HG03469 (cell line): Measurements from ENCODE around the gene SDC3.

Source experiments
- ATAC-seq: cut with Tn5 transposase; IDR thresholded peaks from one replicate; pipeline ENCODE4 v1.9.1; 2021; ENCODE audit warnings: mild to moderate bottlenecking, moderate library complexity, moderate number of reproducible peaks; ENCODE audit not compliant: unreplicated experiment

SDC3 gene

DNA sequence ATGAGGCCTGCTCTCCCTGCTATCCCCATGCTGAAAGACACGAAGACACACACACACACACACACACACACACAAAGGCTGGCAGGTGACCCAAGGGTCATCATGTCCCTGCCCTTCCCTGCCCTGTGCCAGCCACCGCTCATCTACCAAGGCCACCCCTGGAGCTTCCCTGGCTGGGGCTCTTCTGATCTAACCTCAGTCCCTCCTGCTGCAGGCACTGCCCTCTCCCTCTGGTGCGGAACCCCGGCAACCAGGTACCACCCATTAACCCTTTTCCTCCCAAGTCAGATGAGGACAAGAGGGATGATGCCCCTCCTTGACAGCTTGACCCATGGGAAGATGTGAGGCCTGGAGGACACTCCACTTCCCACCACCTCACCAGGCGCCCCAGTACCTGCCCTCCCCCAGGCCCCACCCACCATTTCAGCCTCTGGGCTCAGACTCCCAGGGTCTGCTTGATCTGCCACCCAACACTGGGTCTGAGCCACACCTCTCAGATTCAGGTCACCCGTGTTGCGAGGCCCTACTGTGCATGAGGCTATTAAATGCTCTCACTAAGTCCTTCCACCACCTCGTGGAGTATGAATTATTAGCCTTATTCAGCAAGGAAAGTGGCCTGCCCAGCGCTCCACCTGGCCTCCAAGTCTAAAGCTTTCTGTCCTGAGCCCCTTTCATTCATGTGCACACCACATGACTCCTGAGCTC lies 2.5 kb downstream of the SDC3 start:
- ATAC-seq: no peak

DNA sequence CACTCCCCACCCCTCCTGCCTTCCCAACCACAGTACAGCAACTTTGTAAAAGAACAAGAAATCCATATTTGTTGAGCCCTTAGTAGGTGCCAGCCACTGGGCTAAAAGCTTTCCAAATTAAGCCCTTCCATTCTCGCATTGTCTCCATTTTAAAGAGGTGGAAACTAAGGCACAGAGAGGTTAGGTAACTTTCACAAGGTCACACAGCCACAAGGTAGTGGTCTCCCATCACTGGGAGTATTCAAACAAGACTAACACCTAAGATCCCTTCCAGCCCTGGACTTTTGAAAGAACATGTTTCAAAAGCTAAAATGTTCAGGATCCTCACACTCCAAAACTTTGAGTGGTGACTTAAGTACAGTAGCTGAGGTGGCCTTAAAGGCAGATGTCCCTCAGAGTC lies 3.2 kb downstream of the SDC3 start:
- no peak for ATAC-seq

DNA sequence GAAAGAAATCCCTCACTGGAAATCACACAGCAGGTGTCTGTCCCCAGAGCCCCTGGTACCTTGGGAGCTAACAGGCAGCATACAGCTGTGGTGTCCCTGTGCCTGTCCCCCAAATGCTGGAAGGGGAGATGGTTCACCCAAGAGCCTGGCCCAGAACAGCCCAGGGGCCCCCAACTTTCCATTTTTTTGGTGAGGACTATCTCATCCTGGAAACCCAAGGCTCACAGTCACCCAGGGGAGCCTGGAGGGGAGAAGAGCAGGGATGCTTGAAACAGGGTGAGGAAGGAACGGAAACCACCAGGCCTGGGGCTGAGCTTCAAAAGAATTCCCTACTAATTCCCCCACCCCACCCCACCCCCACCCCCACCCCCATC lies 3.6 kb downstream of the SDC3 start:
- no peak for ATAC-seq

DNA sequence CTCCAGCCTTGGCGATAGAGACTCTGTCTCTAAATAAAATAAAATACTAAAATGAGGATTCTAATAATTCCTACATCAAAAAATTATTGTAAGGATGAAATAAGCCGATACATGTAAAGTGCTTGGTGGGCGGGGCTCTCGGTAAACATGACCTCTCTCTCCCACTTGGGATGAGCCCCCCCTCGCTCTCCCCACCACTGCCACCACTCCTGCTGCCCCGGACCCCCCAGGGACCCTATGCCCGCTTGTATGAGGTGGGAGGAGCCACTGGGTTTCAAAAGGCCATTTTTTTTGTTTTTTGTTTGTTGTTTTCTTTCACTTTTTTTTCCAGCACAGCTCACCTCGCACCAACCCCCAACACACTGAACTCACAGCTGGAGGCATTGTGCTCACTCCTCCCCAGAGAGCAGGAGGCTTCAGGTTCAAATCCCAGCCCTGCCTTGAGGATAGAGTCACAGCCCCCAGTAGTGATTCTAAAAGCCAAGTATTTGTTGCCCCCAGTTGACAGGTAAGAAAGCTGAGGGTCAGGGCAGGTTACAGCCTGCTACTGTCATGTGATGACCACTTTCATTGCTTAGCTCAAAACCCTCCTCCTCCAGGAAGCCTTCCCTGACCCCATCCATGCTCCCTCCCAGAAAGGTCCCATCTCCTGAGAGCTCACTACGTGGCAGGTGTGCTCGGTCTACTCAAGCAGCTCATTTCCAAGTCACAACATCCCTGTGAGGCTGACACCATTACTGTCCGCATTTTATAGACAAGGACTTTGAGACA lies 4.2 kb downstream of the SDC3 start:
- ATAC-seq: no peak

DNA sequence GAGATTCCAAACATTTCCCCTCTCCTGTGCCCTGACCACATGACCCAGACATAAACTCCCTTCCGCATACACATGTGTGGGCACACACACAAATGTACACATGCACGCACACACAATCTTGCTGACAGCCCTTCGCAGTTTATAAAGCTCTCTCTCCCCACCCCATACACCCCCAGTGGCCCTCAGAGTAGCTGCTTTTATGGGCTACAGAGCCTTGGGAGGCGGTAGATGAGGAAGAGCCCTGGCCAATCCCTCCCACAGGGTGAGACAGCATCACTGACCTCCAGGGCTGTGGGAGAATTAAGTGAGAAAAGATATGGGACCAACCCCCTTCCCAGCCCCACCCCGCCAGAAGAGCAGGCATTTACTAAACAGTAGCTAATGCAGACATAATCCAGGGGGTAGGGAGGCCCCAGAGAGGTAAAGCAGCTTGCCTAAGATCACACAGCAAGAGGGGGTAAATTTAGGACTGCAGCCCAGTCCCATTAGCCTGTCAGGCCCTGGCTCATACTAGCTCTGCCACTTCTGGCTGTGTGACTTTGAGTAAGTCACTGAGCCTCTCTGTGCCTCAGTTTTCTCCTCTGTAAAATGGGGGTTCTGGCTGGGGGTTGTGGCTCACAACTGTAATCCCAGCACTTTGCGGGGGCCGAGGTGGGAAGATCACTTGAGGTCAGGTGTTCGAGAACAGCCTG lies 5.1 kb downstream of the SDC3 start:
- ATAC-seq: no peak

DNA sequence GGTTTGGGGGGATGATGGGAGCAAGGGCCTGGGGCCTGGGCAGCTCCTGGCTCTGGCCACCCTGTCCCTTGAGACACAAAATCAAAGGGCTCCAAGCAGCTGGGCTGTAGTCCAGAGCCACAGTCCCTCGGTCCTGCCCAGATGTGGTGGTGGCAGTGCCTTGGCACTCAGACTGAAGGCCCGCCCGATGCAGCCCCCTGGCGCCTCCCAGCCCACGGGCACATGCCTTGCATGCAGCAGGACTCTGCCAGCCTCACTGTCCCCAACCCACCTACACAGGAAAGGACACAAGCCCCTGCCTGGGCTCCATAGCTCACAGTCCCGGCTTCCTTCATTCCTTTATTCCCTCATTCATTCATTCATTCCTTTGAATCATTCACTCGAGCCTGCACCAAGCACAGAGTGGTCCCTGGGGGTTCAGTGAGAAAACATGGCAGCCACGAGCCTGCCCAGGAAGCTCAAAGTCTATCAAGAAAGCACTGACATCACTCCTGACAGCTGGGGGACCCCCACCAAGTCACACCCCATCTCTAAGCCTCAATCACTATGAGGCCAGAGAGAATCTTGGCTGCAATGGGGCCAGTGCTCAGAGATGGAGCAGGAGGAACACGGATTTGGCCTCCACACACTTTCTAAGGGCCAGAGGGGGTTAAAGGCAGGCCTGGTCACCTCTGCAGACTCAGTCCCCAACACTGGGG lies 5.8 kb downstream of the SDC3 start:
- ATAC-seq: no peak

DNA sequence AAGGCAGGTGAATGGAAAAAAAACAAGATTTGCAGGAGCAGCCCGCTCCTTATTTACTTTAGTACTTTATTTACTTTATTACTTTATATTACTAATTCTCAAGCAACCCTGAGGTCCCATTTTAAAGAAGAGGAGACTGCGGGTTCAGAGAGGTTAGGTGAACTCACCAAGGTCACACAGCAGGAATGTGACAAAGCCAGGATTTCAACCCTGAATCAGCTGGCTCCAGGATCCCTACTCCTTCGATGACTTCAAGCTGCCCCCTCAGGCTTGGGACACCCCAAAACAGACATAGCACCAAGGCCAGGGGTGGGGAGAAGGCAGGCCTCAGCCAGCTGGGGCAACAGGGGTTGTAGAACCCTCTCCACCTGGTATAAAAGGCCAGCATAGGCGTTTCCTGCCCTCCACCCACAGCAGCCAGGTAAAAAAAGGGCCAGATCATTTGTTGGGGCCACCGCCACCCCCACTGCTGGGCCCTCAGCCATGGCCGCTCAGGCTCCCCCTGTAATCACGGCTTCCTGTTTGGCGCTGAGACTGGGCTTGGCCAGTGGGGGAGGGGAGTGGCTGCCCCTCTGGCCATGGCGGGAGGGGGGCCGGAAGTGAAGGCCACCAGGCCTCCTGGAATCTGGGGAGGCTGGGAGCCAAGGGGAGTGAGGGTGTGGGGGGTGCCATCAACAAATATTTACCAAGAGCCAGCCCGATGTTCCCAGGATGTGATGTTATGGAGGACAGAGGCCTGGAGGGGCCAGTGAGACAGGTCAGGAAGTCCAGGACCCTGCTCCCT lies 6.6 kb downstream of the SDC3 start:
- ATAC-seq: no peak

DNA sequence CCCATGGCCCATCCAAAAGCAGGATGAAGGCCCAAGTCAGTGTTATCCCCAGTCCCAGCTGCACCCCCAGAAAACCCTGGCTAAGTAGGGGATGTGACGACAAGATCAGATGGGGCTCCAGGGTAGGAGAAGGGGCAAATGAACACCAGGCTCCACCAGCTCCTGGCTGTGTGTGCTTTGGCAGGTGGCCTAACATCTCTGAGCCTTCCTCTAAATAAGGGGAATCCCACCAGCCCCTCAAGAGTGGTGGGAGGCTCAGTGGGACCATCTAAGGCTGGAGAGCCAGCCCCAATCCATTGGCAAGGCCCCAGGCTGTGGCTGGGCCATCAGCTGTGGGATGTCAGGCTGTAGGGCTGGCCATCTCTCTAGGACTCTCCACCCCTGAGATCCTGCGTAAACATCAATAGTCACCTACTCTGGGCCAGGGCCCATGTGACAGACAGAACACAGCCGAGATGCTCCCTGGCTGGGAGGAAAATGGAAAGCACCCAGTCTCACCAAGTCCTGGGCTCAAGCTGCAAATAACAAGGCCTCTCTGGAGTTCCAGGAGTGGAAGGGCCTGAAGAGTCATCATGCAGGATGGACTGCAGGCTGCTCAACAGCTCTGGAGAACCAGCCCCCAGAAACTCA lies 7.5 kb downstream of the SDC3 start:
- no peak for ATAC-seq

DNA sequence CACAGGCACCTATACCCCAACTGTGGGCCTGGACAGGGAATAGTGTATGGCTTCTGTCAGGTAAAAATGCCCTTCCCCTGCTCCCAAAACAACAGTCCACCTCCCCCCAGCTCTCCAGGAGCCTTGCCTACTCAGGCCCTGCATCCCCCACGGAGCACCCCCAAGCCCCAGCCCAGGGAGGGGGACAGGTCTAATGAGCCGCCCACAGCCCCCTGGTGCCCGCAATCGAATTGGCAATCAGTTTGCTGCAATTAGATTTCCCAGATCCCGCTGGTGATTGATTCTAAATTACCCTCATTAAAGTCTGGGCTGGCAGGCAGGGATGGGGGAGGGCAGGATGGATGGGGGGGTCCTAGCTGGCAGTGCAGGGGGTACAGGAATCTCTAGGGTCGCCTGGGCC lies 8.1 kb downstream of the SDC3 start:
- ATAC-seq: no peak

DNA sequence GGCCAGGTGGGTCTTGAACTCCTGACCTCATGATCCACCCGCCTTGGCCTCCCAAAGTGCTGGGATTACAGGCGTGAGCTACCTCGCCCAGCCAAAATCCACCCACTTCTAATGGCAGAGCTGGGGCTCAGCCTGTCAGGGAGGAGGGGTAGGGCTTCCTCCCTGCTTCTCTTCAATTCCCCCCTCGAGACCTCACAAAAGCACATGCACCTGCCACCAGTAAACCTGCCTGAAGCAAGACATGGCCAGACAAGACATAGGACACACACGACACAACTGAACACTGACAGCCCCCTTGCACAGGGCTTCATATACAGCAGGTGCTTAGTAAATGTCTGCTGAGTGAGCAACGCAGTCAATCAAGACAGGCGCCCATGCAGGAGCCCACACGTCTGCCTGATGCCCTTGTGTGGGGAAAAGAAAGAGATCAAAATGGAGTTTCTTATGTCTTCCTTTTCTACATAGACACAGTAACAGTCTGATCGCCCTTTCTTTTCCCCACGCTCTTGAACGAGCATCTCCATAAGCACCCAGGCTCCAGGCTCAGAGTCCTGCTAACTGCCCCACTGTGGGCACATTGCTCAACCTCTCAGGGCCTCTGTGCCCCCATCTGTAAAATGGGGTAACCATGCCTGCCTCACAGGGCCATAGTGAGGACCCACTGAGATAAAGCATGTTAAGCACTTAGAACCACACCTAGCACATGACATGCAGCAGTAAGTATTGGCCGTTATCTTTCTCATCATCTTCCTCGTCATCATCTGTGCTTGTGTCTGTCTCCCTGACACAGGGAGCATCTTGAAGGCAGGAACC lies 8.8 kb downstream of the SDC3 start:
- ATAC-seq: no peak

DNA sequence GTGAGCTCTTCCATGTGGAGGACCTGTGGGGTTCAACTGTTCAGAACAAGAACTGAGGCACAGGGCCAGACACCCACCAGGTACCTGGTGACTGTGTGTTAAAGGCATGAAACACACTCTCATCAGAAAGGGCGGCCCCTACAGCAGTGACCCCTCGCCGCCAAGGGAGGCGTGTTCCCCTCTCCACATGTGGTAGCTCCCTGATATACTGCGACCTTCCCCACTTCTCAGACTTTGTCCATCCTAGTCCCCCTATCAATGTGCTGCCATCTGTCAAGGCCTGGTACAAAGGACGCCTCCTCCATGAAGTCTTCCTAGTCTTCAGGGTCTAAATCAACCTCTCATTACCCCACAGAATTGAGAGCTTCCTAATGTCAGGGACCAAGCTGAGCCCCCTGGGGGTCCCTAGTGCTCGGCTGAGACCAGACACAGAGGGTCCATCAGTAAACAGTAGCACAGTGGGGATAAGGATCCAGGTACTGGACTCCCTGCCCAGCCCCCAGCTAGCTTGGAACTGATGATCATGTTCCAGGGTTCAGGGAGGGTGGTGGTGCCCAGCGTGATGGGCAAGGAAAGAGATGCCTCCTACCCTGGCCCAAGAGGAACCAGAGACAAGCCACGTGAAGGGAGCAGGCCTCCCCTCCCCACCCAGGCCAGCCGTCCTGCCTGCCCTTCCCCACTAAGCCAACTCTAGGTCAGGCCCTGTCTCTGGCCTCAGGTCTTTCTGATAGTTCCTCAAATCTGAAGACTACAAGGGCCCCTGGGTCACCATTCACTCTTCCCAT lies 10.3 kb downstream of the SDC3 start:
- ATAC-seq: no peak

DNA sequence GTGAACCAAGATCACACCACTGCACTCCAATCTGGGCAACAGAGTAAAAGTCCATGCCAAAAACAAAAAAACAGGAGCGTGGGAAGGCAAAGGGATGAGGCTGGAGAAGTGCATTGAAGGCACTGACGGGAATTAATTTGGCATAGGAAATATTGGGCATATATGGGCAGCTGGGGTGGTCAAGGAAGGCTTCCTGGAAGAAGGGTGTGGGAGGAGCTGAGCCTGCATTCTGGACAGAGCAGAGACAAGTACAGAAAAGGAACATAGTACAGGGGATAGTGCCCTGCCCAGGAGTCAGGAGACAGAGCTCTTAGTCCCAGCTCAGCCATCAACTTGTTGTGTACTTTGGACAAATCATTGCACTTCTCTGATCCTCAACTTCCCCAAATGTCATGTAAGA lies 11.7 kb downstream of the SDC3 start:
- ATAC-seq: no peak

DNA sequence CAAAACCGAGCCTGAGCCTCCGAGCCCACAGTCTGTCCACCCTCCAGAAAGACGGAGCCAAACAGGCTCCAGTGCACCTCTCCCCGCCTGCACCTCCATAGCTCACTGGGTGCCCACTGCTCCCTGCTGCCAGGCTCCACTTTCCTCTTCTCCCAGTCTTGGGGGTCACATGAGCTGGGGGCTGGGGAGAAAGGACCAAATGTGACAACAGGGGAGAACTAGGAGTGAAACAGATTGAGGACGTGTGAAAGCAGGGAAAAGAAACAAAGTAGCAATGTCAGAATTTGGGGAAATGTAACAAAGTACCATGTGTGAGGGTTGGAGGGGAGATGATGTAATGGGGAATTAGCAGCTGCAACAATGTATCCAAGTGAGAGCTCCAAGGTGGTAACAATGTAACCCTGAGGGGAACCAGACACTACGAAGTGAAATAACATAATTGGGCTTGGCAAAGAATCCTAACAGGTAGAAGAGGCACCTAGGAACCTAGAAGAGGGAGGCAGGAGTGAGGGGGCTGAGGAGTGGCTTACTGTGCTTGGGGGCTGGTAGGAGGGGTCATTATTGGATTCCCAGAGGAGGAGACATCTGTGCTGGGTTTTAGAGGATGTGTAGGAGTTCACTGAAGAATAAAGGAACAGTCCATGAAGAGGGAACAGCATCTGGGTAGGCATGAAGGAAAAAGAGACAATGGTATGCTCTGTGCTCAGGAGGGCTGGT lies 12.5 kb downstream of the SDC3 start:
- no peak for ATAC-seq

DNA sequence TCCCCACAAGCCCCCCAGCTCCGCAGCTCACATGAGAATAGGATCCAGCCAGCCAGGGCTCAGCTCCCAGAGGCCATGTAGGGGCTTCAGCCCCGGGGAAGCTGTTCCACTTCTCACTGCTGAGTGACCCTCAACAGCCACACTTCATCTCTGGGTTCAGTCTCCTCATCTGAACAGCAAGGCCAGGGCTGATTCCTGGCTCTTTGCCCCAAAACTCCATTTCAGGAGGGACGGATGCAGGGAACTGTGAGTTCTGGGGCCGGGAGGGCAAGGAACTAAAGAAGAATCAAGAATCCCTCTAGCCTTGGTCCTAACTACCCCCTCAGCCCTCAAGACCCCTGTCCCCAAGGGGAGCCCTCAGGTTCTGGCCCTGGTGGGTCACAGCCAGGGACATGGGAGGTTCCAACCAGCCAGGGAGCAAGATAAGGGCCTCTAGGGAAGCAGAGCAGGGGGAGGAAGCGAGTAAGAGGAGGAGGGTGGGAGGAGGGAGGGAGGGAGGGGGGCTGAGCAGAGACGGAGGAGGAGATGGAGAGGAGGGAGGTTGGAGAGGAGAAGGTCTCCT lies 13.1 kb downstream of the SDC3 start:
- no peak for ATAC-seq

DNA sequence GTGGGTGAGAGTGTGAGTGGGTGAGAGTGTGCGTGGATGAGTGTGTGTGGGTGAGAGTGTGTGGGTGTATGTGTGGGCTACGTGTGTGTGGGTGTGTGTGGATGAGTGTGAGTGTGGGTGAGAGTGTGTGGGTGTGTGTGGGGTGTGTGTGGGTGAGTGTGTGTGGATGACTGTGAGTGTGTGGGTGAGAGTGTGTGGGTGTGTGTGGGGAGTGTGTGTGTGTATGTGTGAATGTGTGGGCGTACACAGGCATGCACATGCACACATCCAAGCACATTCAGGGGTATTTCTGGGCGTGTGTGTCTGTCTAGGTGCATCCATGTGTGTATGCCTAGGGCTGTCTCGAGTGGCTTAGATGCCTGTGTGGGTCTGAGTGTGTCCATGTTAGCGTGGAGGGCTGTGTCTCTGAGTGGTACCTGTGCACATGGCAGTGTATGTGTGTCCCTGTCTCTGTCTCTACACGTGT lies 14.0 kb downstream of the SDC3 start:
- no peak for ATAC-seq

DNA sequence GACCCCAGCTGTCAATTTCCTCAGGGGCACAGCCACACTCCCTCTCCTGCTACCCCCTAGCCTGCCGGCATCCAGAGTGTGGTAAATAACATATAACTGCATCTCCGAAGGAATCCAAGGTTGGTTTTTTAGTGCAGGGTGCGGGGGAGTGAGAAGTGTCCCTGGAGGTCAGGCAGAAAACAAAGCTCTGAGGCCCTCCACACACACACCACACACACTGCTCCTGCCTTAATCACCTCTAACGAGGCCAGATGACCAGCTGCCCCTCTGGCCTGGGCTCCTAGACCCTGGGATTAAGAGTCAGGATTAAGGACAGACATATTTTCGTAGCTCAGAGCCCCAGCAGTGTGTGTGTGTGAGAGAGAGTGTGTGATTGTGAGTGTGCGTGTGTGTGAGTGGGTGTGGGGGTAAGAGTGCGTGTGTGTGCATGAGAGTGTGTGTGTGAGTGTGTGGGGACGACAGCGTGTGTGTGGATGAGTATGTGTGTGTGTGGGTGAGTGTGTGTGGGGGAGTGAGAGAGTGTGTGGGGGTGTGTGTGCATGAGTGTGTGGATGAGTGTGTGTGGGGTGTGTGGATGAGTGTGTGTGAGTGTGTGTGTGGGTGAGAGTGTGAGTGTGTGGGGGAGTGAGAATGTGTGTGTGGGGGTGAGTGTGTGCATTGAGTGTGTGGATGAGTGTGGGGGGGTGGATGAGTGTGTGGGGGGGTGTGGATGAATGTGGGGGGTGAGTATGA lies 14.6 kb downstream of the SDC3 start:
- no peak for ATAC-seq

DNA sequence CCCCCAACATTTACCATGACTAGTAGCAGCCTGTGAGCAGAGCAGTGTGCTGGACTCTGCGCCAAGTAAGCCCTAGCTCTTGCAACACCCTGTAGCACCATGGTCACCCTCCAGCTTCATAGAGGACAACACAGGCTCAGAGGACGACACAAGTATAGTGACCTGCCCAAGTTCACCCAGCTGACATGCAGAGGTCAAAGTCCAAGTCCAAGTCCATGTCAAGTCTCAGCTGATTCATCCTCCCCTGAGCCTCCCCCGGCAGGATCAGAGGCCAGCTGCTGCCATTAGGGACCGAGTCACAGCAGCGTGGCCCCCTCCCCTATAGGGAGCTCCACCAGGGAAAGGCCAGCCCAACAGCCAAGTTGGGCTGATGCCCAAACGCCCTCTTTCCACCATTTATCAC lies 15.9 kb downstream of the SDC3 start:
- ATAC-seq: no peak
